Activated T-cell treated with anti-CD3 and anti-CD28 coated beads, Interleukin-2, amount 50 U/mL, for 72 hours (primary cell): ENCODE measurements around the gene TNP2. TPM values are rescaled to one million over a fixed set of nuclear protein-coding genes. Genes with fewer than 3 reads are reported as not detected.

Experiments
- ATAC-seq, 2 donors: fragments of 150-1000 bp; cut with Tn5 transposase; replicated peaks in 1 of 2; 2 replicates each; pipeline ENCODE4 v1.10.0; 2021; ENCODE audit warnings: moderate library complexity in 2 of 2, mild to moderate bottlenecking in 1 of 2
- DNase-seq, 2 donors: peaks; one replicate each; pipeline ENCODE4 v3.0.0; 2021 to 2022; ENCODE audit warnings: mixed read lengths in 1 of 2
- H3K27ac Mint-ChIP-seq: one replicate; pipeline ENCODE4 v1.8.0; 2022; ENCODE audit warnings: mild to moderate bottlenecking, moderate library complexity, mixed read lengths
- H3K27me3 Mint-ChIP-seq: one replicate; pipeline ENCODE4 v1.8.0; 2022; ENCODE audit warnings: low read depth, mixed read lengths
- H3K36me3 Mint-ChIP-seq, 2 donors: one replicate each; pipeline ENCODE4 v1.8.0; 2022; ENCODE audit warnings: mixed read lengths in 2 of 2, mild to moderate bottlenecking in 1 of 2; ENCODE audit not compliant: insufficient read depth in 2 of 2
- H3K4me1 Mint-ChIP-seq: one replicate; pipeline ENCODE4 v1.8.0; 2022; ENCODE audit warnings: low read depth, mixed read lengths
- H3K4me3 Mint-ChIP-seq, 2 donors: one replicate each; pipeline ENCODE4 v1.8.0; 2022; ENCODE audit warnings: mild to moderate bottlenecking in 2 of 2, mixed read lengths in 2 of 2, moderate library complexity in 2 of 2
- H3K9me3 Mint-ChIP-seq, 2 donors: one replicate each; pipeline ENCODE4 v1.8.0; 2022; ENCODE audit warnings: mixed read lengths in 2 of 2
- total RNA-seq, 2 donors: library from RNA; stranded (reverse); gene quantifications; one replicate each; pipeline ENCODE4 v1.2.3, GENCODE V29; 2022

TNP2 gene
- total RNA-seq, 2 donors from 2014 or later: not detected

DNA sequence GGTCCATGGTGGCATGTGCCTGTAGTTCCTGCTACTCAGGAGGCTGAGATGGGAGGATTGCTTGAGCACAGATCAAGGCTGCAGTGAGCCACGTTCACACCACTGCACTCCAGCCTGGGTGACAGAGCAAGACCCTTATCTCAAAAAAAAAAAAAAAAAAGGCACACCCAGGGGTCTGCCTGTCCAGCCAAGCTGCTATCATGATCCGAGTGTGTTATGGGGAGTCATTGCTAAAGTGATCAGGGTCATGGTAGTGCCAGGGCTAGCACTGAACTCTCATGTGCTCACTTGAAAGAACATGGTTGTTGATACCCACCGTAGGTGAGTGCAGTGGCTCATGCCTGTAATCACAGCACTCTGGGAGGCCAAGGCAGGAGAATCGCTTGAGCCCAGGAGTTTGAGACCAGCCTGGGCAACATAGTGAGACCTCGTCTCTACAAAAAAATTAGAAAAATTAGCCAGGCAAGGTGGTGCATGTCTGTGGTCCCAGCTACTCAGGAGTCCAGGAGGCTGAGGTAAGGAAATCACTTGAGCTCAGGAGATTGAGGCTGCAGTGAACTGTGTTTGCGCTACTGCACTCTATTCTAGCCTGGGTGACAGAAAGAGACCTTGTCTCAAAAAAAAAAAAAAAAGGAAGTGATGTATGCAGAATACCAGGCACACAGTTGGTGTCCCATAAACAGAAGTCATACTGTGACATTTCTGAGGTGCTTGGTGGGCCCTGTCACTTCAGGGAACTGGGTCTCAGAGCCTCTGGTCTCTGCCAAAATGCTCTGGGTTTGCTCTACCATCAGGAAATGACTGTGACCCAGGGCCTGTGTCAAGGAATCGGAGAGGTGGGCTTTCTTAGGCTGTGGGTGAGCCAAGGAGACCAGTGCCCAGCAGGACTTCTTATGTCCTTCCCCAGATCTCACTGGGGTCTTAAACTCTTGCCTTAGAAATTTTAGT lies 9.8 kb upstream of the TNP2 start:
- Mint-ChIP-seq H3K4me3 (no peak overlapping the region), H3K36me3 (no peaks in the 10 kb centered on the region), H3K27me3 (peaks cover 11% of the 10 kb centered on the region), H3K27ac (peak overlapping the region; percentile 5), H3K9me3 (no peaks in the 10 kb centered on the region), H3K4me1 (peaks cover 5% of the 10 kb centered on the region)
- peak in 1 of 2 donors; percentile 39 for ATAC-seq
- DNase-seq: no peak

DNA sequence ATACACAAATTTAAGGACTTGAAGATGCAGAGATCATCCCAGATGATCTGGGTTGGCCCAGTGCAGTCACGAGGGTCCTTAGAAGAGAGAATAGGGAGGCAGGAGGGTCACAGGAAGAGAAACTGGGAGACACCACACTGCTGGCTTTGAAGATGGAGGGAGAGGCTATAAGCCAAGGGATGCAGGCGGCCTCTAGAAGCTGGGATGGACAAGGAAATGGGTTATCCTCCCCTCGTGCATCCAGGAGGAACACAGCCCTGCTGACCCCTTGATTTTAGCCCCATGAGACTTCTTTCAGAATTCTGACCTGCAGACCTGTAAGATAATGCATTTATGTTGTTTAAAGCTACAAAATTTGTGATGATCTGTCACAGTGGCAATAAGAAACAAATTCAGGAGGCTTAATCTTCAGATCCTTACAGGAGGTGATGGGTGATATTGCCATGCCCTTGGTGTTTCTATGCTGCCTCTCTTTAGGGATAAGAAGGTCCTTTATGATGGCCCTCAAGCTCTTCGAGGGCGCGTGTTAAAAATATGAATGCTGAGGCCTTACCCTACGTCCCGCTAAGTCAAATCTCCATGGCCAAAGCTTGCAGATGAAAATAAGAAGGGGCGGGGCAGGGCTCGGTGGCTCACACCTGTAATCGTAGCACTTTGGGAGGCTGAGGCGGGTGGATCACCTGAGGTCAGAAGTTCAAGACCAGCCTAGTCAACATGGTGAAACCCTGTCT lies 8.6 kb upstream of the TNP2 start:
- no peak for DNase-seq
- Mint-ChIP-seq H3K9me3 (no peaks in the 10 kb centered on the region), H3K4me3 (no peak overlapping the region), H3K27me3 (peaks cover 7% of the 10 kb centered on the region), H3K27ac (no peak overlapping the region), H3K36me3 (no peaks in the 10 kb centered on the region), H3K4me1 (peaks cover 5% of the 10 kb centered on the region)
- ATAC-seq: no peak

DNA sequence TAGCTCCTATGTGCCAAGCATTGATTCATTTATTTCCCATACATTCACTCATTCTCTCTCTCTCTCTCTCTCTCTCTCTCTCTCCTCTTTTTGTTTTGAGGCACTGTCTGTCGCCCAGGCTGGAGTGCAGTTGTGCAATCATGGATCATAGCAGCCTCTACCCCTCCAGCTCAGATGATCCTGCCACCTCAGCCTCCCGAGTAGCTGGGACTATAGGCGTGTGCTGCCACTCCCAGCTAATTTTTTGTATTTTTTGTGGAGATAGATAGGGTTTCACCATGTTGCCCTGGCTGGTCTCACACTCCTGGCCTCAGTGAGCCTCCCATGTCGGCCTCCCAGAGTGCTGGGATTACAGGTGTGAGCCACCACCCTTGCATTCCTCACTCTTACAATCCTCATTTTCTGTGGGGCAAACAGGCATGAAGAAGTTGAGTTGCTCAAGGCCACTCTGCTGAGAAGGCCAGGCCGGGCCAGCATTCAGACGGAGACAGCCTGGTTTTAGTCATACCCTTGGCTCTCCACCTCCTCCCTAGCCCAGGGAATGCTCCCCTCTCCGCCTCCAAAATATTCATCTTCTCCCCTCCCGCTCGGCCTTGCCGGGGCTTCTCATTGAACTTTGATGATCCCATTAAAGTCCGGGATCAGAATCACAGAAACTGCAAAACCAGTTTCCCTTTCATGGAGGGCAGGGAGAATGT lies 7.9 kb upstream of the TNP2 start:
- peaks cover 2% of the 10 kb centered on the region for H3K27me3 Mint-ChIP-seq
- DNase-seq (no peak), ATAC-seq (no peak)
- no peaks in the 10 kb centered on the region for H3K36me3 Mint-ChIP-seq
- H3K4me1 Mint-ChIP-seq: peaks cover 2% of the 10 kb centered on the region
- H3K27ac Mint-ChIP-seq: no peak overlapping the region
- H3K4me3 Mint-ChIP-seq: no peak overlapping the region
- no peaks in the 10 kb centered on the region for H3K9me3 Mint-ChIP-seq

DNA sequence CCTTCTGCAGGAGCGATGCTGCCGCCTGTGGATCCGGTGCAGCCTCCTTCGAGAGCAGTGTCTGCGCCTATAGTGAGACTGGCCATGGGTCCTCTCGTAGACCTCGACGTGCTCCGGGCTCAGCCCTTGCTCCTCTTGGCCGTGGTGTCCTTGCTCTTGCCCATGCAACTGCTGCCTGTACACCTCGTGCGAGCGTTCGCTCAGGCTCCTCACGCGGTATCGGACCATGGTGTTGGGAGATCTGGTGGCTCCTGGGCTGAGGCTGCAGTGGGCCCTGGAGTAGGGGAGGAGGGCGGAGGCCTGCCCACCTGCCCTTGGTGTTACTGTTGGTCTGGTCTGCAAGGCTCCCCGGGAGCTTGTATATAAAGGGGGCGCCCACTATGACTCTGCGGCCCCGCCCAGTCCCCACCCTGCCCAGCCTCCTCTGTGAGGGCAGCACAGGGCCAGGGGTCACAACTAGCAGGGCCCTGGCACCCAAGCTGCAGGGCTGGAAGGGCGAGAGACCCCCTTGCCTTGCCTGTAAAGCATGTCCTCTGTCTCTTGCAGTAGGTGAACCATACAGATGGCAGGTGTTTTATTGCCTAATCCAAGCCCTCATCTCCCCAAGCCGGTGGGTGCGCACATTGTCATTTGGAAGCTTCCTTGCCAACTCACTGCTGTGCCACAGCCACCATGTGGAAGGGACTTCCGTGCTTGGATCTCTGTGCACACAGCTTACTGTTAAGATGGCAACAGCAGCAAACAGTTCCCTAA lies 7.2 kb upstream of the TNP2 start, which contains the start of gene PRM2:
Gene PRM2 (minus strand): TSS at position 338 of the 753 bp plus-strand sequence. CDS start 110 bp downstream, at position 228.
- H3K36me3 Mint-ChIP-seq: no peaks in the 10 kb centered on the region
- ATAC-seq: no peak
- H3K27ac Mint-ChIP-seq: no peak within 1 kb of the TSS
- no peak for DNase-seq
- no peaks in the 10 kb centered on the region for H3K4me1 Mint-ChIP-seq
- H3K27me3 Mint-ChIP-seq: no peaks in the 10 kb centered on the region
- H3K9me3 Mint-ChIP-seq: no peaks in the 10 kb centered on the region
- H3K4me3 Mint-ChIP-seq: no peak within 1 kb of the TSS

DNA sequence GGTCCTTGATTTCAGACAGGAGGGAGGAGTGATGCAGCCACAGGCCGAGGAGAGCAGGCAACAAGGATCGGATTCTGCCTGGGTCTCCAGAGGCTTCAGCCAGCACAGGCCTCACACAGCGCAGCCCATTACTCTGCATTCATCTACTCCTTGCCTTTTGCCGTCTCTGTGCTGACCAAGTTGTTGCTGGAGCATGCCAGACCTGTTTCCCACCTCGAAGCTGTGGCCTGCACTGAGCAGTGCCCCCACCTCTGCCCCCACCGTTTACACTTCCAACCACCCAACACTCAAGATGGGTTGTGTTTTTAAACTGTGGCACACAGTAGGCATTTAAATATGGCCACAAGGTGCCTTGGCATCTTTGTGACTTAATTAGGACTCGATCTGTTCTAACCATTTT lies 5.8 kb upstream of the TNP2 start:
- Mint-ChIP-seq H3K36me3 (no peaks in the 10 kb centered on the region), H3K9me3 (no peaks in the 10 kb centered on the region), H3K4me1 (no peaks in the 10 kb centered on the region), H3K27me3 (no peaks in the 10 kb centered on the region), H3K27ac (no peak overlapping the region), H3K4me3 (no peak overlapping the region)
- no peak for DNase-seq
- ATAC-seq: no peak

DNA sequence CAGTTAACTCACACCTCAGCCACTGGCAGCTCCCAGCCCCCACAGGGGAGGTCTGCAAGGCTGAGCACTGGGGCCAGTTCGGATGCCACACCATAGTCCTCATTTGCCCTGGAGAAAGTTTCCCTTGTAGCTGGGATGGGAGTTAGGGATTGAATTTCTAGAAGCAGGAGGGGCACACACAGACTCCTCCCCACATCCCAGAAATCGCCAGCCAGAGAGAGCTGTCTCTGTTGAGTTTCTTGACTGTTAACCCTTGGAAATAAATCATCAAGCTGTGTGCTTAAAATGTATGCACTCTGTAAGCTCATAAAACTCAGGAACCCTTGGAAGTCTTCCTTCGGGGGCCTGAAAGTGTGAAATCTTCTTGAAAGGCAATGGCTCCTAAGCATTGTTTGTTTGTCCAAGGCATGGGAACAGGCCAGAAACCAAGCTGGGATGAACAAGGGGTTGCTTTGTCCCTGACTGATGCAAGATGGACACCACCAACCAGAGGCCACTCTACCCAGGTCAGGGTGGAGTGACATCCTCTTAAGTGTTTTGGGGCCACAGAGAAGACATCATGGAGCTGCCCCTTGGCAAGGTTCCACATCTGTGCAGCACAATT lies 4.7 kb upstream of the TNP2 start:
- no peaks in the 10 kb centered on the region for H3K9me3 Mint-ChIP-seq
- H3K4me1 Mint-ChIP-seq: no peaks in the 10 kb centered on the region
- H3K27me3 Mint-ChIP-seq: no peaks in the 10 kb centered on the region
- DNase-seq (no peak), ATAC-seq (no peak)
- H3K4me3 Mint-ChIP-seq: no peak overlapping the region
- no peaks in the 10 kb centered on the region for H3K36me3 Mint-ChIP-seq
- H3K27ac Mint-ChIP-seq: no peak overlapping the region

DNA sequence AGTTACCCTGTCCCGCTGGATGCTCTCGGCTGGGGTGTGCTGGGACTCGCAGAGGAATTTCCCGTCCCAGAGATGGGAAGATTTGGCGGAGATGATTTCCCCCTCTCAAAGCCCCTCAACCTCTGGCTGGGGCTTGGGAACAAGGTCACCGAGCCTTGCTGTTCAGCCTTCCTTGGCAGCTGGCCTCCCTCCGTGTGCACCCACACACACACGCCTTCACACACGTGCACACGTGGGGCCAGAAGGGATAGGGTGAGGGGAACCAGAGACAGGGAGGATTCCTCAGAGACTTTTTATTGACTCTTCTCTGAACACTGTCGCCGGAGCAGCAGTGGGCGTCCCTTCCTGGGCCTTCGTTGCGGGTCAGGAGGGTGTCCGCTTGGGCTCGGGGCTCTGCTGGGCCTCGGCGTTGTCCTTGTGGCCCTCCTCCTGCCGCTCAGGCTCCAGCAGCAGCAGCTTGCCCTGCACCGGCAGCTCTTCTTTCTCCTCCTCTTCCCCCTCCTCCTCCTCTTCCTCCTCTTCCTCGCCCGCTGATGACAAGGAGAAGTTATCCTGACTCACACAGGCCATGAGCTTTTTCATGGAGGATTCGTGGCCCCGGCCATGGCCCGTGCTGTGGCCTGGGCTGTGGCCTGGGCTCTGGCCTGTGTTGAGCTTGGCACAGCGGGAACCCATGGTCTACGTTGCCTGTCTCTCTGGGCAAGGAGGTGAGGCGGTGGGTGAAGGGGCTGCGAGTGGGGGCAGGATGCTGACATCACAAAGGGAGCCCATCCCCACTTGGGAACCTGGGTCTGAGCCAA lies 4.0 kb upstream of the TNP2 start, which contains the start of gene PRM3:
Gene PRM3 (minus strand): TSS at position 709 of the 800 bp plus-strand sequence. CDS start 34 bp downstream, at position 675.
- Mint-ChIP-seq H3K27me3 (no peaks in the 10 kb centered on the region), H3K9me3 (no peaks in the 10 kb centered on the region), H3K4me3 (no peak within 1 kb of the TSS), H3K4me1 (no peaks in the 10 kb centered on the region), H3K36me3 (no peaks in the 10 kb centered on the region), H3K27ac (no peak within 1 kb of the TSS)
- DNase-seq (no peak), ATAC-seq (no peak)

DNA sequence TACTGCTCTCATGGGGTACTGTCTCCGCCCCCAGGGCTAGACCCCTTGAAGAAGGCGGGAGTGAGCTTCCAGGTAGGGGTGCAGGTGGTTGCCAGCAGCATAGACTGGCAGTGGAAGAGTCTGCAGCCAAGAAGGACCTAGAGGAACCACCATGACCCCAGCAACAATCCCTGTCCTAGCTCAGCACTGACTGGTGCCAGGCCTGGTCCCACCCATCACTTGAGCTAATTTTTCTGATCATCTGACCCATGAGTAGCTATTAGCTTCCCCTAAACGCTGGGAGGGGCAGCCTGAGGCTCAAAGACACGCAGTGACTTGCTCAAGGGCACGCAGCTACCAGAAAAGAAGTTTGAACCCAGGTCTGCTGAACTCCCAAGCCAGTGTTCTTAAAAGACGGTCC lies 3.4 kb upstream of the TNP2 start:
- H3K9me3 Mint-ChIP-seq: no peaks in the 10 kb centered on the region

DNA sequence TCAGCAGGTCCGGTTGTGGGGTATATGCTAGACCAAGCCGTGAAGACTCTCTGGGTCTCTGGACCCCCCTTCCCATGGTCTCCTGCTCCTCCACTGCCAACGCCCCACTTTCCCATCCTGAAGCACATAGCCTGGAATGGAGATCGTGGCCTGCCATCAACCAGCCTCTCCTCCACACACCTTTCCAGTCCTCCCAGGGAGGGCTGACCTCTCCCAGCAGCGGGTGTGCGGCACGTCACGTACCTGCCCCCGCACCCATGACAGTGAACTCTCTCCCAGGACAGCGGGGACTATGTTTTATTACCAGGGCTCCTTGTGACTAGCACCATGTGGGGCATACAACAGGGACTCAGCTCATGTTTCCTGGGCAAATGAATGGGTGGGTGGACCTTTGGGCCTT lies 2.5 kb upstream of the TNP2 start:
- Mint-ChIP-seq H3K27ac (no peak overlapping the region), H3K36me3 (no peaks in the 10 kb centered on the region), H3K4me3 (no peak overlapping the region), H3K4me1 (no peaks in the 10 kb centered on the region), H3K27me3 (no peaks in the 10 kb centered on the region), H3K9me3 (no peaks in the 10 kb centered on the region)
- ATAC-seq (no peak), DNase-seq (no peak)

More for the DNA sequence above, 3.4 kb upstream of the TNP2 start:
- no peak overlapping the region for H3K27ac Mint-ChIP-seq
- no peaks in the 10 kb centered on the region for H3K36me3 Mint-ChIP-seq
- ATAC-seq (no peak), DNase-seq (no peak)
- no peak overlapping the region for H3K4me3 Mint-ChIP-seq
- H3K27me3 Mint-ChIP-seq: no peaks in the 10 kb centered on the region
- H3K4me1 Mint-ChIP-seq: no peaks in the 10 kb centered on the region

DNA sequence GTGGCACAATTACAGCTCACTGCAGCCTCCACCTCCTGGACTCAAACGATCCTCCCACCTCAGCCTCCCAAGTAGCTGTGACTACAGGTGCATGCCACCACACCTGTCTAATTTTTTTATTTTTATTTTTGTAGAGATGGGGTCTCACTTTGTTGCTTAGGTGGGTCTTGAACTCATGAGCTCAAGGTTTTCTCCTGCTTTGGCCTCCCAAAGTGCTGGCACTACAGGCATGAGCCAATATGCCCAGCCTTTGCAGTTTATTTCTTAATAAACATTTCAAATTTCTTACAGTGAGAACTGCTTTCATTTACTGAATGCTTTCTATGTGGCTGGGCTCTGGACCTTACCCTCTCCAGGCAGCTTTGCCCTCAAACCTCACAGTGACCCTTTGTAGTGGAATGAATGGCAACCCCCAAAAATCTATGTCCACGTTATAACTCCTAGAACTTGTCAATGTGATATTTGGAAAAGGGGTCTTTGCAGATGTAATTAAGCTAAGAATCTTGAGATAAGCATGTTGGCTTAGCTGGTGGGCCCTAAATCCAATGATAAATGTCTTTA lies 1.6 kb upstream of the TNP2 start:
- ATAC-seq (no peak), DNase-seq (no peak)
- Mint-ChIP-seq H3K9me3 (no peaks in the 10 kb centered on the region), H3K4me1 (no peaks in the 10 kb centered on the region), H3K27me3 (no peaks in the 10 kb centered on the region), H3K36me3 (no peaks in the 10 kb centered on the region), H3K27ac (no peak overlapping the region), H3K4me3 (no peak overlapping the region)

DNA sequence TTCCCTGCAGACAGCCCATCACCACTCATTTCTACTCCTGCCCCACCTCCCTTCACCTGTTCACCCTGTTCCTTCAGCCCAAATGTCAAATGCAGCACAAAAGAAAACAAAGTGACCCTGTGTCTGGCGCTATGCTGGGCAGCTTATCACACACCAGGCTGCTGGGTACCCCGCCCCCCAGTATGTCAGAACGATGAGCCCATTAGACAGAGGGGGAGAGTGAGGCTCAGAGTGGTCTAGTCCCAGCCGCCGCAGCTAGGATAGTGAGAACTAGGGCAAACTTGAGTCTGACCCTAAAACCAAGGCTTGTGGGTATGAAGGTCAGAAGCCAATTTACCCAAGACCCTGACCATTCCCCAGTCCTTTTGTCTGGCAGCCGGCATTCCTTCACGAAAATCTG lies 4.0 kb downstream of the TNP2 start:
- DNase-seq (no peak), ATAC-seq (no peak)
- H3K36me3 Mint-ChIP-seq: no peaks in the 10 kb centered on the region
- peaks cover 4% of the 10 kb centered on the region for H3K27me3 Mint-ChIP-seq
- peaks cover 43% of the 10 kb centered on the region for H3K4me1 Mint-ChIP-seq
- H3K27ac Mint-ChIP-seq: no peak overlapping the region
- no peak overlapping the region for H3K4me3 Mint-ChIP-seq
- no peaks in the 10 kb centered on the region for H3K9me3 Mint-ChIP-seq
